CD4-positive, alpha-beta T cell treated with Interleukin-12 subunit alpha and Interleukin-12 subunit beta, for 1 hour (primary cell): ENCODE data around the gene RAB11B.
"Not testable (repeated sequence)": the region's sequence is repeated elsewhere in the genome, so short reads cannot be mapped to it uniquely, and the experiment has no call there.

Experiments
- DNase-seq: peaks from one replicate; pipeline ENCODE4 v3.0.0-alpha.2; 2020

Gene RAB11B

GRCh38 chr19:8441725-8442544 is 51.8 kb downstream of the RAB11B start:
- no peak for DNase-seq

DNA sequence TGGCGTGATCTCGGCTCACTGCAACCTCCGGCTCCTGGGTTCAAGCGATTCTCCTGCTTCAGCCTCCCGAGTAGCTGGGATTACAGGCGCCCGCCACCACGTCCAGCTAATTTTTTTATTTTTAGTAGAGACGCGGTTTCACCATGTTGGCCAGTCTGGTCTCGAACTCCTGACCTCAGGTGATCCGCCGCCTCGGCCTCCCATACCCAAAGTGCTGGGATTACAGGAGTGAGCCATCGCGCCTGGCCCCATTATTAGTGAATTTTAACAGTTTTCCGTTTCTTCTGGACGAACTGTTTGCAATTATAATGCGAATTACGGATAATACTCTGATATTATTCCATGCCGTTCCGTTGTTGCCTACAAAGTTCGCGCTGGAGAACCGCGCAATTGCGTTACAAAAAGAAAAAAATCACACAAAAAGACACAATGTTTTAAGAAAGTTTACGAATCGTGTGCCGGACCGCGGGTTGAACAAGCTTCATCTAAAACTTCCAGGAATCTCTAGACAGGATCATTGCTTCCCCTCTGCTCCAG is 54.0 kb downstream of the RAB11B start:
- DNase-seq = not testable (repeated sequence)

GRCh38 chr19:8444677-8445487 is 54.7 kb downstream of the RAB11B start, which contains the start of gene HNRNPM:
TSS of gene HNRNPM (plus strand) at chr19:8444975. CDS start at chr19:8444999, 24 bp downstream.
- peak; percentile 100 for DNase-seq

DNA sequence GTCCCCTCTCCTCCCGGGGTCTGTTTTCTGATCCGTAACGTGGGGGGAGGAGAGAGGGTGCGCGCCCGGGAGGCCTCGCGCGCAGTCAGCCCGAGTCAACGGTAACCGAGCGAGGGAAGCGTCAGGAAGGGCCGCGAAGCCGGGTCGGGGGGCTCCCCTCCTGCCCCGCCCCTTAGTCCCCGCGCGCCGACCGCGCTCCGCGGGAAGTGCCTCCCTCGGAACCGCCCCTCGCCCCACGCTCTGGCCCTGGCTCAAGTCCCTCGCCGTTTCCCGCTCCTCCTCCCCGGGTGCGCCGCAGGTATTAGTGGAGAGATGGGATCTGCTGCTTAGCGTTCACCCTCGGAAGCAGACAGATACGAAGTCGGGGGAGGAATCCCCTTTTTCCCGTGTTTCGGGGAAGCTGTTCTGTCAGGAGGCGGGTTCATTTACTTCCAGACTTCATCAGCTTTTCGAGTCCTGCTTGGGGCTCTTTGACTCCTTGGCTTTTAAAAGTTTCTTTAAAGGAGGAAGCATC is 55.4 kb downstream of the RAB11B start:
- DNase-seq = peak; percentile 44

DNA sequence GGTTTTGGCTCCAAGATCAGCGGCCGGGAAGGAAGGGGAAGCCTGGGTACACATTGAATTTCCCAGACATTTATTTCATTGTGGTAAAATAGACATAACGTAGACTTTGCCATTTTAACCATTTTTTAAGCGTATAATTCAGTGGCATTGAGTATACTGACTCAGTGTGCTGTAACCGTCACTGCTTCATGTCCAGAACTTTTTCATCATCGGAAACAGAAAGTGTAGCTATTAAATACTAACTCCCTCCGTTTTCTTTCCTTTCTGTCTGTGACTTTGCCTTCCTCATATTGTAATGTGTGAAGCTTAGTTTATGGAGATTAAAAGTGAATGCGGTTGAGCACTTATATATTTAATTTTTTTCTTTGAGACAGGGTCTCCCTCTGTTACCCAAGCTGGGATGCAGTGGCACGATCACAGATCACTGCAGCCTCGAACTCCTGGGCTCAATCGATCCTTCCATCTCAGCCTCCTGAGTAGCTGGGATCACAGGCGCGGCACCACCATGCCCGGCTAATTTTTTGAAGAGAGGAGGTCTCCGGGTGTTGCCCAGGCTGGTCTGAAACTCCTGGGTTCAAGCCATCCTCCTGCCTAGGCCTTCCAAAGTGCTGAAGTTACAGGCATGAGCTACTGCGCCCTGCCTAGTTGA is 56.0 kb downstream of the RAB11B start:
- no peak for DNase-seq

GRCh38 chr19:8449830-8450229 is 59.7 kb downstream of the RAB11B start:
- no peak for DNase-seq

DNA sequence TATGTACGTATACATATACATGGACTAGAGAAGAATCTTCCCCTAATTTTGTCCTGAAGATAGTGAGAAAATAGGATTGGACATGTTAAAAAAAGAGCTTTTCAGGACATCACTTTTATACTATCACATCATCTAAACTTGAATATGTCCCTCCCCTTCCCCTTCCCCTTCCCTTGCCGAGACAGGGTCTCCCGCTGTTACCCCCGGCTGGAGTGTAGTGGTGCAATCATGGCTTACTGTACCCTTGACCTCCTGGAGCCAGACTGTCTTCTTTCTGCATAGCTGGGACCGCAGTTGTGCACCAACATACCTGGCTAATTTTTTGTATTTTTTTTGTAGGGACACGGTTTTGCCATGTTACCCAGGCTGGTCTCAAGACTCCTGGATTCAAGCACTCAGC is 61.2 kb downstream of the RAB11B start:
- DNase-seq = no peak

GRCh38 chr19:8451885-8452284 is 61.7 kb downstream of the RAB11B start:
- peak; percentile 33 for DNase-seq

GRCh38 chr19:8452446-8453123 is 62.4 kb downstream of the RAB11B start:
- no peak for DNase-seq

DNA sequence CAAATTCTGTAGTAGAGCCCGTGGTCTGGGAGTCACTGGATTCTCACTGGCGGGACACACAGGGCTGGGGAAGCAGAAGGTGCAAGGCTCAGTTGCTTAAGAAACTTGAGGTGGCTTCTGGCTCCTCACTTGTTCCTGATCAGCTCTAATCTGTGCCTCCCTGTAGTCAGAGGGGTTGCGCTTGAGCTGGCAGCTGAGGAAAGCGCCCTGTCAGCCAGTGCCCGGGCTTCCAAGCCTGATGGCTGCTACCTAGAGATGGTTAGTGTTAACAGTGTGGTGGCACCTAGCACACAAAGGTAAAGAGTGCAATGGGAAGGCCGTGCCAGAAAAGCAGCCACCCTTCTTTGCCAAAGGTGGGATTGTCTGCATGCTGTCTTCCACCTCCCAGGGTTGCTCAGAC is 63.5 kb downstream of the RAB11B start:
- no peak for DNase-seq
